SU-DHL-6 (cell line): ENCODE results near the gene UBA5.
"Not testable (repeated sequence)": the region's sequence is repeated elsewhere in the genome, so short reads cannot be mapped to it uniquely, and the experiment has no call there.

Experiments used
- EZH2phosphoT487 ChIP-seq: fragments of 200-600 bp; sonication (generic), shearing (Covaris generic); conservative IDR thresholded peaks from 2 replicates; pipeline ENCODE4 v1.6.1; 2018; ENCODE audit warnings: mild to moderate bottlenecking, antibody characterized with exemption, low read length, moderate library complexity, mixed read lengths
- TF ChIP-seq, protein P1 (sequence below): fragments of 200-600 bp; sonication (generic); IDR thresholded peaks from one replicate; pipeline ENCODE4 v1.5.1; 2017; ENCODE audit warnings: antibody characterized with exemption, mild to moderate bottlenecking, low read length, moderate library complexity; ENCODE audit not compliant: insufficient read depth, poor library complexity, severe bottlenecking

DNA sequence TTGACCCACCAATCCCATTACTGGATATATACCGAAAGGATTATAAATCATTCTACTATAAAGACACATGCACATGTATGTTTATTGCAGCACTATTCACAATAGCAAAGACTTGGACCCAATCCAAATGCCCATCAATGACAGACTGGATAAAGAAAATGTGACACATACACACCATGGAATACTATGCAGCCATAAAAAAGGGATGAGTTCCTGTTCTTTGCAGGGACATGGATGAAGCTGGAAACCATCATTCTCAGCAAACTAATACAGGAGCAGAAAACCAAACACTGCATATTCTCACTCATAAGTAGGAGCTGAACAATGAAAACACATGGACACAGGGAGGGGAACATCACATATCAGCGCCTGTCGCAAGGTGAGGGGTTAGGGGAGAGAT lies 44.8 kb upstream of the UBA5 start:
- TF ChIP-seq, protein P1, sequence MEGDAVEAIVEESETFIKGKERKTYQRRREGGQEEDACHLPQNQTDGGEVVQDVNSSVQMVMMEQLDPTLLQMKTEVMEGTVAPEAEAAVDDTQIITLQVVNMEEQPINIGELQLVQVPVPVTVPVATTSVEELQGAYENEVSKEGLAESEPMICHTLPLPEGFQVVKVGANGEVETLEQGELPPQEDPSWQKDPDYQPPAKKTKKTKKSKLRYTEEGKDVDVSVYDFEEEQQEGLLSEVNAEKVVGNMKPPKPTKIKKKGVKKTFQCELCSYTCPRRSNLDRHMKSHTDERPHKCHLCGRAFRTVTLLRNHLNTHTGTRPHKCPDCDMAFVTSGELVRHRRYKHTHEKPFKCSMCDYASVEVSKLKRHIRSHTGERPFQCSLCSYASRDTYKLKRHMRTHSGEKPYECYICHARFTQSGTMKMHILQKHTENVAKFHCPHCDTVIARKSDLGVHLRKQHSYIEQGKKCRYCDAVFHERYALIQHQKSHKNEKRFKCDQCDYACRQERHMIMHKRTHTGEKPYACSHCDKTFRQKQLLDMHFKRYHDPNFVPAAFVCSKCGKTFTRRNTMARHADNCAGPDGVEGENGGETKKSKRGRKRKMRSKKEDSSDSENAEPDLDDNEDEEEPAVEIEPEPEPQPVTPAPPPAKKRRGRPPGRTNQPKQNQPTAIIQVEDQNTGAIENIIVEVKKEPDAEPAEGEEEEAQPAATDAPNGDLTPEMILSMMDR, result not testable (repeated sequence)
- TF ChIP-seq EZH2phosphoT487, result not testable (repeated sequence)
